ENCODE data around the gene CCDC13.

DNA sequence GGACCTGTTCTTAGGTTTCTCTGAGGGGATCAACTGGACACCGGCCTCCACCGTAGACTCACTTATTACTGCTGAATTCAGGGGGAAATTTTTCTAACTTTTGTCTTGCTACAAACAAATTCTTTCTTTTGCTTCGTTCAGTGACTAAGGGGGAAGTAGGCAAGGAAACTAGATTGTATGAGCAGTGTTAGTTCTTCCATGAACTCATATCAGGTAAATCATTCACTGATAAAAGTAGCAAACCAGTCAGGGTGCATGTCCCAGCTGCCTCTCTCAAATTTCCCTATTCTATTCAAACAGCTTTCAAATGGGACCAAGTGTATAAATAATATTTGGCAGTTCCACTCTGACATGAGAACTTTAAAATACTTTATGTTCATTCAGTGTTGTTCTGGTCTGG, 7.3 kb upstream of the CCDC13 start:
- TF ChIP-seq, protein P1, sequence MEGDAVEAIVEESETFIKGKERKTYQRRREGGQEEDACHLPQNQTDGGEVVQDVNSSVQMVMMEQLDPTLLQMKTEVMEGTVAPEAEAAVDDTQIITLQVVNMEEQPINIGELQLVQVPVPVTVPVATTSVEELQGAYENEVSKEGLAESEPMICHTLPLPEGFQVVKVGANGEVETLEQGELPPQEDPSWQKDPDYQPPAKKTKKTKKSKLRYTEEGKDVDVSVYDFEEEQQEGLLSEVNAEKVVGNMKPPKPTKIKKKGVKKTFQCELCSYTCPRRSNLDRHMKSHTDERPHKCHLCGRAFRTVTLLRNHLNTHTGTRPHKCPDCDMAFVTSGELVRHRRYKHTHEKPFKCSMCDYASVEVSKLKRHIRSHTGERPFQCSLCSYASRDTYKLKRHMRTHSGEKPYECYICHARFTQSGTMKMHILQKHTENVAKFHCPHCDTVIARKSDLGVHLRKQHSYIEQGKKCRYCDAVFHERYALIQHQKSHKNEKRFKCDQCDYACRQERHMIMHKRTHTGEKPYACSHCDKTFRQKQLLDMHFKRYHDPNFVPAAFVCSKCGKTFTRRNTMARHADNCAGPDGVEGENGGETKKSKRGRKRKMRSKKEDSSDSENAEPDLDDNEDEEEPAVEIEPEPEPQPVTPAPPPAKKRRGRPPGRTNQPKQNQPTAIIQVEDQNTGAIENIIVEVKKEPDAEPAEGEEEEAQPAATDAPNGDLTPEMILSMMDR (optimal IDR thresholded peaks at IDR 0.05 in 1 of 3, IDR thresholded peaks at IDR 0.05 in 1 of 3, conservative IDR thresholded peaks at IDR 0.05 in 1 of 3; ENCODE audit: extremely low read depth in 1 of 3, insufficient read depth in 2 of 3, low read length in 3 of 3): no peak
- TF ChIP-seq EZH2 (IDR thresholded peaks at IDR 0.05; ENCODE audit: low read length): no peak
